GM03348 (cell line): ENCODE data around the gene ROR1.
"Not testable (repeated sequence)": the region's sequence is repeated elsewhere in the genome, so short reads cannot be mapped to it uniquely, and the experiment has no call there.

ENCODE experiments used
- DNase-seq: peaks from one replicate; pipeline ENCODE4 v3.0.0; 2012; ENCODE audit warnings: low spot score

Gene ROR1

GRCh38 chr1:64184003-64184440 lies 410.2 kb downstream of the ROR1 start:
- peak; percentile 13 for DNase-seq

DNA sequence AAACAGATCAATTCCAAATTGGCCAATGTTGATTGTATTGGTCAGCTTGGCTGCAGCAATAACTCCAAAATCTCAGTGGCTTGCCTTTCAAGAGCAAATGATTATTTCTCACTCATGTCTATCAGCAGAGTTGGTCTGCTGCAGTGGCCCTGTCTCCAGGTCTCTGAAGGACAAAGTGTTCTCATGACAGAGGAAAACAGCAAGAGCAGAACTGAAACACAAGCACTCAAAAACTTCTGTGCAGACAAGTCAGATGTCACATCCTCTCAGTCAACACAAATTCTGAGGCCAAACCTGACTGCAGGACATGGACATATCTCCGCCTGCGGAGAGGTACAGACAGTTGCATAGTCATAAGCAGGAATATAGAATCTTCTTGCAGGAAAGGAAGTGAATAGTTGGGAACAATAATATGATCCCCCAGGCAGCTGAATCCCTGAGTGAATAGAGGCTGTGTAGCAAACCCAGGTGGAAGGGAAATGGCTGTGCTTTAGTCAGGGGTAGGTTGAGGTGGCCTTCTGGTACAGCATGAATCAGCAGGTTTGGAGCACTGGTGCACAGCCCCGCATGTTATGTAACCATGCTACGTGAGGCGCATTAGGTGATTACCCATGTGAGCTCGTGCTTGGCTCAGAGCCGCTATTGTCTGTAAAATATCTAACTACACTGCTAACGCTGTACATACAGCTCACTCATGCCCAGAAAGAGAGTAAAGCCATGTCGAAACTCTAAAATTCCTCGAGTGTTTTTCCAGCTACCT lies 412.5 kb downstream of the ROR1 start:
- no peak for DNase-seq

DNA sequence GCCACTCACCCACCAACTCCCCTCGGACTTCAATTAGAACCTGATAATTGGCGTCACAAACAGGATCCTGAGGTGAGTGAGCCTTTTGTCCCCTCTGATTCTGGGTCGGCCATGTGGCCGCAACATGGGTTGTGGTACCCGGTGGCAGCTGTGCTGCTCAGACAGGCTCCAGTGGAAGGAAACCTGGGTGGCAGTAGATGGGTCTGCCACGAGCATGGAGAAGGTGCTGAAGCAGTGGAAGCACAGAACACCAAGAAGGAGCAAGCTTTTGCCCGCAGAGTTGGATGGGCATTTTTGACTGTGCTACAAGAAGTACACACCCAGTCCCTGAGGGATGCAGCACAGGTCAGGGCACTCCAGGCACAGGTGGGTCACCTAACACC lies 413.1 kb downstream of the ROR1 start:
- no peak for DNase-seq

DNA sequence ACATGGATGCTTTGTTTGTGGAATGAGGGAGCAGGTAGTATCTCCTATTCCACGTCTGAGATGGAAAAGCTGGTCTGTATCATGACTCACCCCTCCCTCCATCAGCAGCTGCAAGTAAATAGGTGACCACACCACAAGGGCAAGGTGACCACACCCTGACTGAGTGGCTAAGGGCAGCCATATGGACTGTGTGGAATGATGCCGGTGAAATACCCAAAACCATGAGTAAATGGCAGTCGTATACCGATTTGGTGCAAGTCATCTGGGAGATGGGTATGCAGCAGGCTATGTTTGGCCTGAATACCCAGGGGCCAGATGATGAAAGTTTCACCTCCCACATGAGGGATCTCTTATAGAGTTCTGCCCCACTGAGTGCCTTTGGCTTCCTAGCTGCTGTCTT lies 413.8 kb downstream of the ROR1 start:
- no peak for DNase-seq

GRCh38 chr1:64192290-64192689 lies 418.5 kb downstream of the ROR1 start:
- no peak for DNase-seq

- peak; percentile 13 for DNase-seq
Observed at GRCh38 chr1:64194168-64195080, 420.6 kb downstream of the ROR1 start.

DNA sequence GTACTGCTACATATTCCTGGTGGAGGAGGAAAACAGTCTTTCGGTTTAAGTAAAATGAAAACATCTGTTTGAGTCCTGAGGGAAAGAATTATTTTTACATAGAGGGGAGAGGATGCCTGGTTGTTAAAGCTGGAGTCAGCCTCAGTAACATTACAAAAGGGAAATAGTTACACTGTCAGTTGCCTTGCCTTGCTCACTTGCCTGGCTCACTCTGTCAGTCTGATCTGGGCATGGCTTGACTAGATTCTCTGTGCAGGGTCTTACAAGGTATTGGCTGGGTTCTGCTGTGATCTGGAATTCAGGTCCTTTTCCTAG lies 421.2 kb downstream of the ROR1 start:
- peak; percentile 58 for DNase-seq

DNA sequence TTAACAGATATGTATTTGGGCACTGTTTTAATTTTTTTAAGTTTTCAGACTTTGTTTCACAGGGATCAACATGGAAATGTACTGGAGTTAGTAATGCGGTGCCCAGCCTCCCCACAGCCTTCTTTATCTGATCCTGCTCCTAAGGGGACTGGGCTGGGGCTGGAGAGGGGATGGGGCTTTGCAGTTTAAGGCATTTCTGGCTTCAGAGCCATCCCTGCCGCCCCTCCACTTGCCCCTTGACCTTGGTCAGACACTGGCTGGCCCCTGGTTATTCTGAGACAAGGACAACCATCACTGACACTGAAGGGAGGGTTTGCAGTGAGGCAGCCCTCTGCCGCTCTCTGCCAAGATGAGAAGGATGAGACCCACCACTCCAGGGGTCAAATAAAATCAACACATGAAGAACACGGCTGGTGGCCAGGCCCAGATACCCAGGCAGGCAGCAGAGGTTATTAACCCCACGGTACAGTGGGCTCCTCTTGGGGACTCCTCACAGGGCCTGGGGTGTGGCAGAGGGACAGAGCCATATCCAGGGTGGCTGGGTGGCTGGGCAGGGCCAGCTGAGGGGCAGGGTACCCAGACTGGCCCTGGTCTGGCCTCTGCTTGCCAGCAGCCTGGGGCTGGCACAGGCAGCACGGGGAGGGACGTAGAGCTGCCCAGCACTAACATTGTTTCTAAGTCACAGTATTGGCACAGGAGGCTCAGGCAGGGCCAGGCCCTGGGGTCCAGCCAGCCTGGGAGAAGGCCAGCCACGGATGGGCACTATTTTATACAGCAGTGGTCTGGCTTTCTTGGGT lies 422.5 kb downstream of the ROR1 start:
- no peak for DNase-seq

DNA sequence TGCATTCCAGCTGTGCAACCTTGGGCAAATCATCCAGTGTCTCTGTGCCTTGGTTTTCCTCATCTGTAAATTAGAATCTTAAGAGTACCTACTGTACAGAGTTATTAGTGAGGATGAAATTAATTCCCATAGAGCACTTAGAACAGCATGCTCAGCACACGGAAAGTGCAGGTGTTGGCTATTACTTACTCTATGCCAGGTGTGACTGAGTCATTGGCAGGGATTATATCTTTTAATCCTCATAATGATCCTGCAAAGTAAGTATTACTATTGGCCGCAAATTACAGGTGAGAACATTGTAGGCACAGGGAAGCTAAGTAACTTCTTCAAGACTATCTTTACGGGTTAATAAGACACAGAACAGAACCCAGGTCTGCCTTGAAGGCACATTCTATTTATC lies 423.3 kb downstream of the ROR1 start:
- DNase-seq: no peak

DNA sequence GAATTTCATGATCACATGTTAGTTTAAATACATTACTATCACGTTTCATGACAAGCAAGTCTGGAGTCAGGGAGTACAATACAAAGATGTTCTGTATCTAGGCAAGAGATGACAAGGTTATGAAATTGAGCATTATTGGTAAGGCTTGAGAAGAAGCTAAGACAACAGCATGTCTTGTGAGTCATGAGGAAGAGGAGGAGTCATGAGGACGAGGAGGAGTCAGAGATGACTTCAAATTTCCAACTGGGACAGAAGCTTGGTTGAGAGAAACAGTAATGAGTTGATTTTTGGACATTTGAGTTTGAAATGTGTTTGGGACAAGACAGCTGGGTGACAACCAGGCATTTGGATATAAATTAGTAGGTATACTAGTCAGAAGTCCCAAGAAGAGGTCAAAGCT lies 425.3 kb downstream of the ROR1 start:
- peak; percentile 14 for DNase-seq

DNA sequence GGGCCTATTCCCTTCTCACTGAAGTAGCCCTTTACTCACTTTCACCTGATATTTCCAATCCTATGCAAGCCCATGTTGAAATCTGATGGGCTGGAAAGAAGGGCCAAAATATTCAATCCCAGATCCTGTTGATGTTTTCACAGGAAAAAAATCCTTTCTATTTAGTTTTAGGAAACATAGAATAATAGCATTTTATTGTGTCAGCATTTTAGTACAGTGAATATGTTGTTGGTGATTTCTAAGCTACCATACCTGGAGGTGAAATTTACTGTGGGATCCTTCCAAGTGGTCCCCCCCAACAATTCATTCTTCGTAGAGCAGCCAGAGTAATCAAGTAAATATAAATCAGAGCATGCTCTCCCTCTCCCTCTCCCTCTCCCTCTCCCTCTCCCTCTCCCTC lies 426.2 kb downstream of the ROR1 start:
- DNase-seq: no peak

- DNase-seq: no peak
Observed at GRCh38 chr1:64203420-64203819, 429.6 kb downstream of the ROR1 start, which contains the start of gene UBE2U. TSS of gene UBE2U (plus strand) at chr1:64203623. CDS start at chr1:64204051, 428 bp downstream.

DNA sequence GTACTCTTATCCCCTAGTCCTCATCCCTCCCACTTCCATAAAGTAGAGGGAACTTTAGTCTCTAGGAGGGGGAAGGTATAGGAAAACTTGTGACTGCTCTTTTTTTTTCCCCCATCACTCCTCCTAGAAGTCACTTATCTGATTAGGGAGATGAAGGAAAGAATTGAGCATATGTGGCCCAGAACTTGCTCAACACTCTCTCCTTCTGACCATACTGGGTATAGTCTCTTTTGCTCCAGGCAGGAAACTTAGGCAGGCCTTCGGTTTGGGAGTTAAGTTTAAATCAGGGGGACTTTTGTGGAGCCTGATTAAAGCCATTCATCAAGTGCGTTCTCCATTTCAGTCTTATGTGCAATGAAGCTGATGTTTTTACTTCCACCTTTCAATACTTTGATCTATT lies 435.4 kb downstream of the ROR1 start:
- DNase-seq: peak; percentile 13

- peak; percentile 76 for DNase-seq
Observed at GRCh38 chr1:64212031-64212430, 438.2 kb downstream of the ROR1 start.

- no peak for DNase-seq
Observed at GRCh38 chr1:64215576-64215975, 441.8 kb downstream of the ROR1 start.

DNA sequence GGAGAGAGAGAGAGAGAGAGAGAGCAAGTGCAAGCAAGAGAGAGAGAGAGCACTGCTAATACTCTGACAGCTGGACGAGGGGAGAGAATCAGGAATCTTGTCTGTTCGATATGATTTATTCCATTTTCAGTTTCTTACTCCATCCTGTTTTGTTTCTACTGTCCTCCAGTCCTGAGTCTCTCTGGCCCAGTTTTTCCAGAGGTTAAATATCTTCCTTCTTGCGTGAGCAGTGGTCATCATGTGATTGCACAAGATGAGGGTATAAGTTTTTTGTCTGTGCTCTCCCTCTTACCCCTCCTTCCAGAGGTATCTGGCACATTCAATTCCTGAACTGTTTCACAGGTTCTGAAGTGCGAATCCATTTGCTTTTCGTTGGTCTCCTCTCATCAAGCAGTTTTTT lies 446.4 kb downstream of the ROR1 start:
- no peak for DNase-seq

- peak; percentile 82 for DNase-seq
Observed at GRCh38 chr1:64223329-64224151, 449.7 kb downstream of the ROR1 start.

DNA sequence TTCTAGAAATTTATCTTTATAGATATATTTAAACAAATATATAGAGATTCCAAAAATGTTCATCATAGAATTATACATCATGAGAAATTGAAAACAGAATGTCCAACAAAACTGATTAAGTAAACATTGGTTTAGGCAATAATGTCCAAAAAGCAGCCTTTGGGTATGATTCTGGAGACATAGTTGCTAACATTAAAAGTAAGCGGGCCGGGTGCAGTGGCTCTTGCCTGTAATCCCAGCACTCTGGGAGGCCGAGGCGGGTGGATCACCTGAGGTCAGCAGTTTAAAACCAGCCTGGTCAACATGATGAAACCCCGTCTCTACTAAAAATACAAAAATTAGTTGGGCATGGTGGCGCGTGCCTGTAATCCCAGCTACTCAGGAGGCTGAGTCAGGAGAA lies 450.4 kb downstream of the ROR1 start:
- DNase-seq: not testable (repeated sequence)

GRCh38 chr1:64228167-64228957 lies 454.5 kb downstream of the ROR1 start:
- DNase-seq: peak; percentile 62

GRCh38 chr1:64229307-64229706 lies 455.5 kb downstream of the ROR1 start:
- no peak for DNase-seq
